Osteocyte (in vitro differentiated cells): ENCODE data around the gene KDM6A. TPM values are rescaled to one million over a fixed set of nuclear protein-coding genes. Genes with fewer than 3 reads are reported as not detected.

Experiments used
- DNase-seq: peaks from one replicate; pipeline ENCODE4 v3.0.0; 2021; ENCODE audit warnings: mixed read lengths; ENCODE audit not compliant: unreplicated experiment; ENCODE audit errors: extremely low spot score
- H3K27ac Mint-ChIP-seq: one replicate; pipeline ENCODE4 v1.8.0; 2021; ENCODE audit warnings: mild to moderate bottlenecking, mixed read lengths; ENCODE audit not compliant: unreplicated experiment
- H3K27me3 Mint-ChIP-seq: one replicate; pipeline ENCODE4 v1.8.0; 2021; ENCODE audit warnings: mixed read lengths; ENCODE audit not compliant: unreplicated experiment
- H3K36me3 Mint-ChIP-seq: one replicate; pipeline ENCODE4 v1.8.0; 2021; ENCODE audit warnings: mixed read lengths; ENCODE audit not compliant: unreplicated experiment
- H3K4me1 Mint-ChIP-seq: one replicate; pipeline ENCODE4 v1.8.0; 2021; ENCODE audit warnings: mixed read lengths; ENCODE audit not compliant: unreplicated experiment
- H3K4me3 Mint-ChIP-seq: one replicate; pipeline ENCODE4 v1.8.0; 2021; ENCODE audit warnings: mild to moderate bottlenecking, moderate library complexity, mixed read lengths; ENCODE audit not compliant: unreplicated experiment
- H3K9me3 Mint-ChIP-seq: one replicate; pipeline ENCODE4 v1.8.0; 2021; ENCODE audit warnings: mixed read lengths; ENCODE audit not compliant: unreplicated experiment
- CTCF ChIP-seq: fragments of 200-600 bp; sonication (generic); IDR thresholded peaks from 2 replicates; pipeline ENCODE4 v1.5.0; 2021; ENCODE audit warnings: antibody characterized with exemption, mild to moderate bottlenecking, moderate library complexity
- total RNA-seq: library from RNA; stranded (reverse); gene quantifications from 2 replicates; pipeline ENCODE4 v1.2.1, GENCODE V29; 2021

KDM6A gene
- total RNA-seq, 1 donor from 2014 or later: 17.6 TPM

DNA sequence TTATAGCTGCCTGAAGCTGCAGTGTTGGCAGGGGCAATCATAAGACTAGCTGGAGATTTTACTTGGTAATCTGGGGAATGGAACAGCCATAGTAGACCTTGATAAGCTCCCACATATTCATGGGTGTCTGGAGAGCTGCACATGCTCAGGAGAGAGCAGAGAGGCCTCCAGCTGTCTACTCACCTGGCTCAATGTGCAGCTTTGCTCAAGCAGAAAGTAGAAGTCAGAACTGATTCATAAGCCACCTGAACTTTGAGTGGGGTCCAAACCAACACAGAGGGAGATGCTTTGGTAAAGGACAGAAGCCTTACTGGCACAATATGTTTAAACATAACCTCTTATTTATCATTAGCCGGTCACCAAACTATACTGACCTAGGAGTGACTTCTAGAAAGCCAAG, 54.4 kb downstream of the KDM6A start:
- Mint-ChIP-seq H3K27ac (no peak overlapping the region), H3K4me1 (peaks cover 1% of the 10 kb centered on the region), H3K27me3 (no peaks in the 10 kb centered on the region), H3K4me3 (no peak overlapping the region), H3K36me3 (no peaks in the 10 kb centered on the region), H3K9me3 (peaks cover 11% of the 10 kb centered on the region)
- DNase-seq: no peak
- no peak for TF ChIP-seq CTCF

GRCh38 chrX:44931441-44931973, 58.5 kb downstream of the KDM6A start:
- H3K4me1 Mint-ChIP-seq: no peaks in the 10 kb centered on the region
- DNase-seq: no peak
- H3K4me3 Mint-ChIP-seq: no peak overlapping the region
- peaks cover 14% of the 10 kb centered on the region for H3K9me3 Mint-ChIP-seq
- TF ChIP-seq CTCF: no peak
- H3K36me3 Mint-ChIP-seq: no peaks in the 10 kb centered on the region
- no peak overlapping the region for H3K27ac Mint-ChIP-seq
- H3K27me3 Mint-ChIP-seq: no peaks in the 10 kb centered on the region

DNA sequence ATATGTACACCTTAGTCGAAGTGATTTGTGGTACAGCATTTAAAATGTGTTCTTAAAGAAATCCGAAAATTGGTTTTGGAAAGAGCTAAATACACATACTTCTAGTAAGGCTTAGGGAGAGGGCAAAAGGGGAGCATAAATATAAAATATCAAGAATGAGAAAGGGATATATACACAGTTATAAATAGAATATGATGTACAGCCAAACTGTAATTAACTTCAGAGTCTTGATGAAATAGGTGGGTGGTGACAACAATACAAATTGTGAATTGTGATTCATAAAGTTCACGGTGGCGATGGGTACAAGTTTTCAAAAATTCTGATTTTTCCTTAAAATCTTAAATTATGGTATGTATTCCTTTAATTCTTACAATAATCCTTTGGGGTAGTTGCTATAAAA, 62.2 kb downstream of the KDM6A start:
- Mint-ChIP-seq H3K9me3 (peaks cover 16% of the 10 kb centered on the region), H3K27ac (no peak overlapping the region)

DNA sequence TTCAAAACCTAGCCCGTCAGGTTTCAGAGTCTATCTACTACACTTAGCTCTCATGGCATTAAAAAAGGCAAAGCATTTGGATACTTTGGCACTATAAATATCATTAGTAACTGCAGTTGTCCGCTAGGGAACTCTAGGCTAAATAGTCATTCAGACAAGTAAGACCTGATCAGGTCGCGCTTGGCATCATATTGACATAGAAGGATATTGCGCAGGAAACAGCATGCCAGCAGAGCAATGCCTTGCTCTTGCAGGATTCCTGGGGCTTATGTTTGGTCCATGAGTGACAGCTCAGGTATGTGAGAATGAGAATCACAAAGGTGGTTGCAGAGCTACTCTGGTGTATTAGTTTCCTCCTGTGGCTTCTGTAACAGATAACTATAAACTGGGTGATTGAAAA, 62.7 kb downstream of the KDM6A start:
- Mint-ChIP-seq H3K27me3 (no peaks in the 10 kb centered on the region), H3K9me3 (peaks cover 16% of the 10 kb centered on the region), H3K36me3 (no peaks in the 10 kb centered on the region), H3K27ac (no peak overlapping the region), H3K4me3 (no peak overlapping the region), H3K4me1 (no peaks in the 10 kb centered on the region)
- no peak for TF ChIP-seq CTCF
- no peak for DNase-seq

More for the DNA sequence above, 62.2 kb downstream of the KDM6A start:
- Mint-ChIP-seq H3K36me3 (no peaks in the 10 kb centered on the region), H3K4me1 (no peaks in the 10 kb centered on the region), H3K27me3 (no peaks in the 10 kb centered on the region), H3K4me3 (no peak overlapping the region)
- no peak for DNase-seq
- TF ChIP-seq CTCF: no peak

DNA sequence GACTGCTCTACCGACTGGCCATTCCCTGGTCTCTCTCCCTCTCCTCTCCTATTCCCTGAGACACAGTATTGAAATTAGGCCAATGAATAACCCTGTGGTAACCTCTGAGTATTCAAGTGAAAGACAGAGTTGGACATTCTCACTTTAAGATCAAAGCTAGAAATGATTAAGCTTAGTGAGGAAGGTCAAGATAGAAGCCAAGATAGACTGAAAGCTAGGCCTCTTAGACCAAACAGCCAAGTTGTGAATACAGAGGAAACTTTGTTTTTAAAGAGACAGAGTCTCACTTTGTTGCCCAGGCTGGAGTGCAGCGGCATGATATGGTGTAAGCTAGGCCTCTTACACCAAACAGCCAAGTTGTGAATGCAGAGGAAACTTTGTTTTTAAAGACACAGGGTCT, 64.6 kb downstream of the KDM6A start:
- H3K27ac Mint-ChIP-seq: no peak overlapping the region
- no peaks in the 10 kb centered on the region for H3K36me3 Mint-ChIP-seq
- no peak for TF ChIP-seq CTCF
- no peak for DNase-seq
- H3K4me3 Mint-ChIP-seq: no peak overlapping the region
- no peaks in the 10 kb centered on the region for H3K4me1 Mint-ChIP-seq
- H3K9me3 Mint-ChIP-seq: peaks cover 16% of the 10 kb centered on the region
- no peaks in the 10 kb centered on the region for H3K27me3 Mint-ChIP-seq
